BLaER1 treated with 17β-estradiol and CSF1 and Interleukin-3, amounts not matched to agents 10 nM and 100 nM (cell line): ENCODE results near the gene OVAAL.
A peak's percentile ranks its signal among the peaks of the same experiment; 100 is the strongest.

Experiments used
- H3K27ac ChIP-seq, 11 experiments: shearing (Covaris generic); formaldehyde crosslinking; 2 replicates each; pipeline ENCODE4 v1.8.1; 2022
- H3K27me3 ChIP-seq, 11 experiments: shearing (Covaris generic); formaldehyde crosslinking; 2 replicates each; pipeline ENCODE4 v1.8.1; 2022
- H3K36me3 ChIP-seq, 11 experiments: shearing (Covaris generic); formaldehyde crosslinking; 2 replicates each; pipeline ENCODE4 v1.8.1; 2022
- H3K4me1 ChIP-seq, 10 experiments: shearing (Covaris generic); formaldehyde crosslinking; 2 replicates each; pipeline ENCODE4 v1.8.1; 2022
- H3K4me2 ChIP-seq, 11 experiments: shearing (Covaris generic); formaldehyde crosslinking; 2 replicates each; pipeline ENCODE4 v1.8.1; 2022
- H3K4me3 ChIP-seq, 10 experiments: shearing (Covaris generic); formaldehyde crosslinking; 2 replicates each; pipeline ENCODE4 v1.8.1; 2022
- H3K9ac ChIP-seq, 11 experiments: shearing (Covaris generic); formaldehyde crosslinking; 2 replicates each; pipeline ENCODE4 v1.8.1; 2022
- H3K9me3 ChIP-seq, 11 experiments: shearing (Covaris generic); formaldehyde crosslinking; replicated peaks in 1 of 11; 2 replicates each; pipeline ENCODE4 v1.8.1; 2022
- H4K20me1 ChIP-seq, 11 experiments: shearing (Covaris generic); formaldehyde crosslinking; 2 replicates each; pipeline ENCODE4 v1.8.1; 2022
- Cebpa-rat ChIP-seq, 11 experiments: shearing (Covaris generic); IDR thresholded peaks; 2 replicates each; pipeline ENCODE4 v1.8.1; 2022

The OVAAL gene

GRCh38 chr1:180597520-180597919 is 38.8 kb downstream of the OVAAL start:
- H3K4me1 ChIP-seq = no peaks in the 10 kb centered on the region
- no peak overlapping the region for H3K9ac ChIP-seq
- no peaks in the 10 kb centered on the region for H3K9me3 ChIP-seq

GRCh38 chr1:180598333-180598974 is 39.7 kb downstream of the OVAAL start:
- no peak overlapping the region for H3K27ac ChIP-seq

More at GRCh38 chr1:180597520-180597919, 38.8 kb downstream of the OVAAL start:
- Histone ChIP-seq H4K20me1 (no peaks in the 10 kb centered on the region), H3K27me3 (no peaks in the 10 kb centered on the region), H3K27ac (no peak overlapping the region), H3K4me3 (no peak overlapping the region), H3K4me2 (no peak overlapping the region), H3K36me3 (no peaks in the 10 kb centered on the region)
- no peak for TF ChIP-seq Cebpa-rat (IDR thresholded peaks at IDR 0.05)

GRCh38 chr1:180600343-180600742 is 41.6 kb downstream of the OVAAL start:
- H3K9ac ChIP-seq = no peak overlapping the region

More at GRCh38 chr1:180598333-180598974, 39.7 kb downstream of the OVAAL start:
- Histone ChIP-seq H3K4me3 (no peak overlapping the region), H3K36me3 (no peaks in the 10 kb centered on the region), H3K4me2 (no peak overlapping the region), H3K9me3 (no peaks in the 10 kb centered on the region), H3K27me3 (no peaks in the 10 kb centered on the region), H4K20me1 (no peaks in the 10 kb centered on the region), H3K4me1 (no peaks in the 10 kb centered on the region), H3K9ac (no peak overlapping the region)
- no peak for TF ChIP-seq Cebpa-rat (IDR thresholded peaks at IDR 0.05)

GRCh38 chr1:180601512-180601911 is 42.7 kb downstream of the OVAAL start:
- Histone ChIP-seq H3K27ac (no peak overlapping the region), H4K20me1 (no peaks in the 10 kb centered on the region), H3K27me3 (no peaks in the 10 kb centered on the region), H3K4me2 (no peak overlapping the region), H3K4me1 (no peaks in the 10 kb centered on the region), H3K36me3 (no peaks in the 10 kb centered on the region), H3K4me3 (no peak overlapping the region), H3K9ac (no peak overlapping the region), H3K9me3 (no peaks in the 10 kb centered on the region)
- no peak for TF ChIP-seq Cebpa-rat (IDR thresholded peaks at IDR 0.05)

More at GRCh38 chr1:180600343-180600742, 41.6 kb downstream of the OVAAL start:
- Histone ChIP-seq H3K4me1 (no peaks in the 10 kb centered on the region), H3K9me3 (no peaks in the 10 kb centered on the region), H3K27ac (no peak overlapping the region), H3K4me3 (no peak overlapping the region), H3K4me2 (no peak overlapping the region), H4K20me1 (no peaks in the 10 kb centered on the region), H3K36me3 (no peaks in the 10 kb centered on the region), H3K27me3 (no peaks in the 10 kb centered on the region)
- no peak for TF ChIP-seq Cebpa-rat (IDR thresholded peaks at IDR 0.05)

- Histone ChIP-seq H3K27ac (no peak overlapping the region), H3K4me3 (no peak overlapping the region), H3K36me3 (no peaks in the 10 kb centered on the region), H3K4me1 (no peaks in the 10 kb centered on the region), H3K27me3 (no peaks in the 10 kb centered on the region), H3K9ac (no peak overlapping the region), H3K9me3 (no peaks in the 10 kb centered on the region), H3K4me2 (no peak overlapping the region), H4K20me1 (no peaks in the 10 kb centered on the region)
- TF ChIP-seq Cebpa-rat (IDR thresholded peaks at IDR 0.05) = no peak
Observed at GRCh38 chr1:180603223-180603849, 44.6 kb downstream of the OVAAL start.

GRCh38 chr1:180603850-180604226 is 45.1 kb downstream of the OVAAL start:
- H3K27ac ChIP-seq = no peak overlapping the region
- H3K9me3 ChIP-seq = no peaks in the 10 kb centered on the region
- no peaks in the 10 kb centered on the region for H4K20me1 ChIP-seq
- no peak overlapping the region for H3K9ac ChIP-seq
- no peaks in the 10 kb centered on the region for H3K36me3 ChIP-seq
- no peak for TF ChIP-seq Cebpa-rat (IDR thresholded peaks at IDR 0.05)
- H3K4me1 ChIP-seq = no peaks in the 10 kb centered on the region
- no peaks in the 10 kb centered on the region for H3K27me3 ChIP-seq
- no peak overlapping the region for H3K4me2 ChIP-seq
- no peak overlapping the region for H3K4me3 ChIP-seq

- no peaks in the 10 kb centered on the region for H3K27me3 ChIP-seq
- no peak overlapping the region for H3K4me2 ChIP-seq
- no peak overlapping the region for H3K4me3 ChIP-seq
- TF ChIP-seq Cebpa-rat (IDR thresholded peaks at IDR 0.05) = no peak
- no peaks in the 10 kb centered on the region for H3K36me3 ChIP-seq
- no peaks in the 10 kb centered on the region for H4K20me1 ChIP-seq
- H3K27ac ChIP-seq = no peak overlapping the region
- peaks cover 0 to 5% (median 0%) of the 10 kb centered on the region in 10 experiments; a peak in 4 of 20 replicates for H3K4me1 ChIP-seq
- no peaks in the 10 kb centered on the region for H3K9me3 ChIP-seq
- H3K9ac ChIP-seq = no peak overlapping the region
Observed at GRCh38 chr1:180606155-180606554, 47.4 kb downstream of the OVAAL start.

GRCh38 chr1:180609643-180610555 is 51.1 kb downstream of the OVAAL start:
- H4K20me1 ChIP-seq = no peaks in the 10 kb centered on the region
- H3K27me3 ChIP-seq = no peaks in the 10 kb centered on the region
- H3K36me3 ChIP-seq = no peaks in the 10 kb centered on the region
- no peak overlapping the region for H3K4me2 ChIP-seq
- no peak overlapping the region for H3K4me3 ChIP-seq
- H3K4me1 ChIP-seq = peaks cover 0 to 12% (median 0%) of the 10 kb centered on the region in 10 experiments; a peak in 6 of 20 replicates
- H3K9ac ChIP-seq = no peak overlapping the region
- H3K9me3 ChIP-seq = no peaks in the 10 kb centered on the region
- H3K27ac ChIP-seq = no peak overlapping the region
- no peak for TF ChIP-seq Cebpa-rat (IDR thresholded peaks at IDR 0.05)

GRCh38 chr1:180610556-180611015 is 51.8 kb downstream of the OVAAL start:
- Histone ChIP-seq H3K4me2 (peak overlapping the region in 2 of 11 experiments; percentile 23 to 43; a peak in 2 of 22 replicates), H3K4me1 (peaks cover 0 to 12% (median 0%) of the 10 kb centered on the region in 10 experiments; a peak in 6 of 20 replicates), H3K4me3 (no peak overlapping the region), H3K27ac (peak overlapping the region in 2 of 11 experiments; percentile 13 to 18; a peak in 2 of 22 replicates), H3K27me3 (no peaks in the 10 kb centered on the region), H3K36me3 (no peaks in the 10 kb centered on the region), H3K9me3 (no peaks in the 10 kb centered on the region), H3K9ac (no peak overlapping the region), H4K20me1 (no peaks in the 10 kb centered on the region)
- no peak for TF ChIP-seq Cebpa-rat (IDR thresholded peaks at IDR 0.05)
